Vagina (tissue), 2 donors: ENCODE measurements around the gene TMEM237. TPM values are rescaled to one million over a fixed set of nuclear protein-coding genes. Genes with fewer than 3 reads are reported as not detected.

Experiments
- DNase-seq, 2 donors: peaks; one replicate each; pipeline ENCODE4 v3.0.0-alpha.2; 2017; ENCODE audit errors: extremely low spot score in 2 of 2
- H3K27ac ChIP-seq: fragments of 200-600 bp; sonication (generic); one replicate; pipeline ENCODE4 v1.5.1; 2019
- H3K27me3 ChIP-seq: fragments of 200-600 bp; sonication (generic); one replicate; pipeline ENCODE4 v1.5.1; 2019
- H3K36me3 ChIP-seq, 2 donors: fragments of 200-600 bp; sonication (generic); one replicate each; pipeline ENCODE4 v1.5.1; 2017 to 2019
- H3K4me1 ChIP-seq: fragments of 200-600 bp; sonication (generic); one replicate; pipeline ENCODE4 v1.5.1; 2019
- H3K4me3 ChIP-seq, 2 donors: fragments of 200-600 bp; sonication (generic); 1 replicate in 1 of 2; 2 replicates in 1 of 2; pipeline ENCODE4 v1.5.1; 2016 to 2019
- H3K9me3 ChIP-seq: fragments of 200-600 bp; sonication (generic); one replicate; pipeline ENCODE4 v1.5.1; 2019
- CTCF ChIP-seq, 3 experiments: fragments of 450-650 bp in 2 of 3; fragments of 200-600 bp in 1 of 3; sonication (generic) in 1 of 3; IDR thresholded peaks; one replicate each; pipeline ENCODE4 v1.5.1; 2017 to 2019; ENCODE audit warnings: antibody characterized with exemption in 3 of 3, mild to moderate bottlenecking in 2 of 3, moderate library complexity in 2 of 3
- POLR2A ChIP-seq, 2 donors: fragments of 450-650 bp; IDR thresholded peaks; one replicate each; pipeline ENCODE4 v1.6.1; 2017; ENCODE audit warnings: antibody characterized with exemption in 2 of 2, mild to moderate bottlenecking in 2 of 2, moderate library complexity in 2 of 2
- POLR2AphosphoS5 ChIP-seq, 2 donors: sonication (generic); formaldehyde crosslinking; IDR thresholded peaks; one replicate each; pipeline ENCODE4 v1.9.0; 2017; ENCODE audit warnings: antibody characterized with exemption in 2 of 2, mild to moderate bottlenecking in 2 of 2, low read depth in 1 of 2; ENCODE audit not compliant: insufficient read depth in 1 of 2
- intact Hi-C: fragments of 100-400 bp; cut with DNase I; formaldehyde crosslinking; loops from one replicate; pipeline ENCODE4 v1.15.1; 2023
- total RNA-seq: library from RNA; depleted of rRNA; stranded (reverse); fragments of >200 nt; gene quantifications from one replicate; pipeline ENCODE4 v1.2.3, GENCODE V29; 2016

TMEM237 gene
- total RNA-seq, 1 donor from 2014 or later = 29.5 TPM

DNA sequence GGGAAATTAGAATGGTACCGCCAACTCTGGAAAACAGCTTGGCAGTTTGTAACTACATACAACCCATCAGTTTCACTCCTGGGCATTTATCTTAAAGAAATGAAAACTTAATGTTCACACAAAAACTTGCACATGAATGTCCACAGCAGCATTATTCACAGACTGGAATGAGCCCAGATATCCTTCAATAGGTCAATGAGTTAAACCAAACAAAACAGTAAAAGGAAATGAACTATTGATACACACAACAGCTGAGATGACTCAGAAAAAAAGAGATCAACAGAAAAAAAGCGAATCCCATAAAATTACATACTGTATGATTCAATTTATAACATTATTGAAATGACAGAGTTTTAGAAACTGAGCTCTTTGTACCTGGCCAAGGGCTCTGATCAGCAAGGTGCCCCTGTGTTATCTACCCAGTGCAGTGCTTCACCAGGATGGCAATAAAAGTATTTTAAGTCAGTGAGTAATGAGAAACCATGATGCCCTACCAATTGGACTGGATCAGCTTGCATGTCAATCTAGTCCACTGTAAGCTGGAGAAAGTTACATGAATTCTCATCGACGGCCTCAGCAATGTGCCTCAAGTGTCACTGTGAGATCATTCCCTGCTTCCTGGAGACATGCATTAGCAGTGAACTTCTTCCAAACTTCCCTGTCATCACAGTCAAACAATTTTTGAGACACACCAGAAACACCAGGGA is 21.9 kb downstream of the TMEM237 start:
- H3K4me1 ChIP-seq = no peaks in the 10 kb centered on the region
- TF ChIP-seq POLR2A (IDR thresholded peaks at IDR 0.05) (no peak), POLR2AphosphoS5 (IDR thresholded peaks at IDR 0.05; ENCODE audit: insufficient read depth in 1 of 2, low read depth in 1 of 2) (no peak)
- H3K9me3 ChIP-seq = no peaks in the 10 kb centered on the region
- intact Hi-C loops = no loop called here
- no peak overlapping the region for H3K27ac ChIP-seq
- H3K36me3 ChIP-seq = peaks cover 0 to 10% of the 10 kb centered on the region in 2 donors
- no peak overlapping the region for H3K4me3 ChIP-seq
- H3K27me3 ChIP-seq = no peaks in the 10 kb centered on the region
- DNase-seq = no peak

GRCh38 chr2:201618744-201619662 is 24.3 kb downstream of the TMEM237 start:
- H3K27ac ChIP-seq = no peak overlapping the region

GRCh38 chr2:201608021-201608420 is 35.3 kb downstream of the TMEM237 start:
- TF ChIP-seq POLR2A (IDR thresholded peaks at IDR 0.05) = no peak
- no peak for TF ChIP-seq POLR2AphosphoS5 (IDR thresholded peaks at IDR 0.05; ENCODE audit: insufficient read depth in 1 of 2, low read depth in 1 of 2)
- no peak for TF ChIP-seq CTCF (IDR thresholded peaks at IDR 0.05)
- intact Hi-C loops = no loop called here
- DNase-seq = no peak
- H3K36me3 ChIP-seq = no peaks in the 10 kb centered on the region
- no peak overlapping the region for H3K4me3 ChIP-seq
- no peaks in the 10 kb centered on the region for H3K27me3 ChIP-seq
- no peak overlapping the region for H3K27ac ChIP-seq
- H3K4me1 ChIP-seq = no peaks in the 10 kb centered on the region
- no peaks in the 10 kb centered on the region for H3K9me3 ChIP-seq

More at GRCh38 chr2:201618744-201619662, 24.3 kb downstream of the TMEM237 start:
- H3K9me3 ChIP-seq = no peaks in the 10 kb centered on the region
- H3K36me3 ChIP-seq = no peaks in the 10 kb centered on the region
- H3K4me3 ChIP-seq = peak overlapping the region in 1 of 2 donors; percentile 13
- DNase-seq = no peak
- TF ChIP-seq POLR2AphosphoS5 (IDR thresholded peaks at IDR 0.05; ENCODE audit: insufficient read depth in 1 of 2, low read depth in 1 of 2) = peak in 1 of 2 donors; percentile 41
- no peak for TF ChIP-seq POLR2A (IDR thresholded peaks at IDR 0.05)
- no peak for TF ChIP-seq CTCF (IDR thresholded peaks at IDR 0.05)
- H3K4me1 ChIP-seq = no peaks in the 10 kb centered on the region
- intact Hi-C loops = no loop called here
- no peaks in the 10 kb centered on the region for H3K27me3 ChIP-seq

DNA sequence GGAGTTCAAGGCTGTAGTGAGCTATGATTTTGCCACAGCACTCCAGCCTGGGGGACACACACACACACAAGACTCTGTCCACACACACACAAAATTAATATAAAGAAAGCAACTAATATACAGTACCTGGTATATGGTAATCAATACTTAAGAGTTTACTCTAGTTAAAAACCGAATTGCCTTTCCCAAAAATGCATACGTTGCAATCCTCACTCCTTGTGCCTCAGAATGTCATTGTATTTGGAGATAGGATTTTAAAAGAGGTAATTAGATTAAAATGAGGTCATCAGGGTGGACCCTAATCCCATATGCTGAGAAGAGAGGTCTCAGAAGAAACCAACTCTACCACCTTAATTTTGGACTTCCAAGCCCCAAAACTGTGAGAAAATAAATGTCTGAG is 35.7 kb downstream of the TMEM237 start:
- Histone ChIP-seq H3K36me3 (no peaks in the 10 kb centered on the region), H3K9me3 (no peaks in the 10 kb centered on the region), H3K4me1 (no peaks in the 10 kb centered on the region), H3K27ac (no peak overlapping the region), H3K27me3 (no peaks in the 10 kb centered on the region), H3K4me3 (no peak overlapping the region)
- TF ChIP-seq POLR2AphosphoS5 (IDR thresholded peaks at IDR 0.05; ENCODE audit: insufficient read depth in 1 of 2, low read depth in 1 of 2) (no peak), POLR2A (IDR thresholded peaks at IDR 0.05) (no peak), CTCF (IDR thresholded peaks at IDR 0.05) (no peak)
- no peak for DNase-seq
- intact Hi-C loops = no loop called here

DNA sequence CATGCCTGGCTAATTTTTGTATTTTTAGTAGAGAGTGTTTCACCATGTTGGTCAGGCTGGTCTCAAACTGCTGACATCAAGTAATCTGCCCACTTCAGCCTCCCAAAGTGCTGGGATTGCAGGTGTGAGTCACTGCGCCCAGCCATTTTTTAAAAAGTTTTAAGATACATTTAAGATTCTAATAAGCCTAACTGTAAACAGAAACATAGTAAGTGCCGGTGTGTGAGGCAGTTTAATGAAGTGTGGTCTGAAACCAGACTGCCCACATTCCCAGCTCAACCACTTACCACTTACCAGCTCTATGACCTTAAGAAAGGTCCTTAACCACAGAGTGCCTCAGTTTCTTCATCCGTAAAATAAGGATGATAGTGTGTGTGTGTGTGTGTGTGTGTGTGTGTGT is 42.4 kb downstream of the TMEM237 start:
- intact Hi-C loops = no loop called here
- H3K27me3 ChIP-seq = no peaks in the 10 kb centered on the region

More for the DNA sequence above, 42.4 kb downstream of the TMEM237 start:
- TF ChIP-seq POLR2AphosphoS5 (IDR thresholded peaks at IDR 0.05; ENCODE audit: insufficient read depth in 1 of 2, low read depth in 1 of 2) (no peak), POLR2A (IDR thresholded peaks at IDR 0.05) (no peak), CTCF (IDR thresholded peaks at IDR 0.05) (no peak)
- DNase-seq = no peak
- Histone ChIP-seq H3K4me3 (no peak overlapping the region), H3K4me1 (no peaks in the 10 kb centered on the region), H3K27ac (no peak overlapping the region), H3K36me3 (no peaks in the 10 kb centered on the region), H3K9me3 (no peaks in the 10 kb centered on the region)
